Measurements from ENCODE around the gene HCFC1. TPM values are rescaled to one million over a fixed set of nuclear protein-coding genes. Genes with fewer than 3 reads are reported as not detected.
A peak's percentile ranks its signal among the peaks of the same experiment; 100 is the strongest.

HCFC1 gene
- total RNA-seq, 1 donor from 2014 or later, result 108 TPM

- Mint-ChIP-seq H3K27me3 (ENCODE audit: low read depth) (no peaks in the 10 kb centered on the region), H3K27ac (no peak overlapping the region), H3K9me3 (no peaks in the 10 kb centered on the region), H3K36me3 (ENCODE audit: low read depth) (peaks cover 32% of the 10 kb centered on the region), H3K4me1 (ENCODE audit: low read depth) (peaks cover 8% of the 10 kb centered on the region), H3K4me3 (ENCODE audit: low read depth) (peak overlapping the region; percentile 84)
- intact Hi-C loops (cut with micrococcal nuclease), result no loop called here
- no peak for DNase-seq (ENCODE audit: low spot score)
Measured at GRCh38 chrX:153933748-153934147, 37.9 kb downstream of the HCFC1 start.

- Mint-ChIP-seq H3K4me1 (ENCODE audit: low read depth) (peaks cover 10% of the 10 kb centered on the region), H3K9me3 (no peaks in the 10 kb centered on the region), H3K27me3 (ENCODE audit: low read depth) (no peaks in the 10 kb centered on the region), H3K27ac (no peak overlapping the region), H3K4me3 (ENCODE audit: low read depth) (no peak overlapping the region), H3K36me3 (ENCODE audit: low read depth) (peaks cover 29% of the 10 kb centered on the region)
- no peak for DNase-seq (ENCODE audit: low spot score)
- intact Hi-C loops (cut with micrococcal nuclease), result no loop called here
Measured at GRCh38 chrX:153932220-153932915, 39.2 kb downstream of the HCFC1 start.

GRCh38 chrX:153931748-153932147, 39.9 kb downstream of the HCFC1 start:
- no peak for DNase-seq (ENCODE audit: low spot score)
- Mint-ChIP-seq H3K36me3 (ENCODE audit: low read depth) (peaks cover 29% of the 10 kb centered on the region), H3K27ac (no peak overlapping the region), H3K9me3 (no peaks in the 10 kb centered on the region), H3K4me3 (ENCODE audit: low read depth) (no peak overlapping the region), H3K4me1 (ENCODE audit: low read depth) (peaks cover 12% of the 10 kb centered on the region), H3K27me3 (ENCODE audit: low read depth) (no peaks in the 10 kb centered on the region)
- intact Hi-C loops (cut with micrococcal nuclease), result no loop called here

GRCh38 chrX:153931151-153931550, 40.5 kb downstream of the HCFC1 start:
- H3K27ac Mint-ChIP-seq, result no peak overlapping the region
- no peak overlapping the region for H3K4me3 Mint-ChIP-seq (ENCODE audit: low read depth)
- H3K27me3 Mint-ChIP-seq (ENCODE audit: low read depth), result no peaks in the 10 kb centered on the region
- no peaks in the 10 kb centered on the region for H3K9me3 Mint-ChIP-seq
- peaks cover 12% of the 10 kb centered on the region for H3K4me1 Mint-ChIP-seq (ENCODE audit: low read depth)
- no peak for DNase-seq (ENCODE audit: low spot score)
- intact Hi-C loops (cut with micrococcal nuclease), result no loop called here
- peaks cover 29% of the 10 kb centered on the region for H3K36me3 Mint-ChIP-seq (ENCODE audit: low read depth)

GRCh38 chrX:153930011-153930910, 41.4 kb downstream of the HCFC1 start:
- Mint-ChIP-seq H3K4me3 (ENCODE audit: low read depth) (no peak overlapping the region), H3K4me1 (ENCODE audit: low read depth) (peaks cover 10% of the 10 kb centered on the region), H3K27ac (no peak overlapping the region)

GRCh38 chrX:153929576-153929975, 42.0 kb downstream of the HCFC1 start:
- DNase-seq (ENCODE audit: low spot score), result no peak
- Mint-ChIP-seq H3K4me3 (ENCODE audit: low read depth) (no peak overlapping the region), H3K27me3 (ENCODE audit: low read depth) (no peaks in the 10 kb centered on the region), H3K36me3 (ENCODE audit: low read depth) (peaks cover 35% of the 10 kb centered on the region), H3K4me1 (ENCODE audit: low read depth) (peaks cover 10% of the 10 kb centered on the region), H3K9me3 (no peaks in the 10 kb centered on the region), H3K27ac (no peak overlapping the region)
- intact Hi-C loops (cut with micrococcal nuclease), result loop anchor here (5.0 to 10.0 kb wide), 3 partner anchors 165 to 445 kb away; partner anchors contain the start of genes EMD, FLNA, MECP2 and PLXNB3

More at GRCh38 chrX:153930011-153930910, 41.4 kb downstream of the HCFC1 start:
- Mint-ChIP-seq H3K36me3 (ENCODE audit: low read depth) (peaks cover 32% of the 10 kb centered on the region), H3K27me3 (ENCODE audit: low read depth) (no peaks in the 10 kb centered on the region), H3K9me3 (no peaks in the 10 kb centered on the region)
- no peak for DNase-seq (ENCODE audit: low spot score)
- intact Hi-C loops (cut with micrococcal nuclease), result no loop called here

- peak overlapping the region; percentile 86 for H3K4me3 Mint-ChIP-seq (ENCODE audit: low read depth)
- no peak for DNase-seq (ENCODE audit: low spot score)
- intact Hi-C loops (cut with micrococcal nuclease), result loop anchor here (1.0 to 10.0 kb wide), 7 partner anchors 18 to 550 kb away; partner anchors contain the start of genes EMD, FLNA, HCFC1 and IDH3G
- peak overlapping the region; percentile 22 for H3K27ac Mint-ChIP-seq
- no peaks in the 10 kb centered on the region for H3K9me3 Mint-ChIP-seq
- H3K27me3 Mint-ChIP-seq (ENCODE audit: low read depth), result no peaks in the 10 kb centered on the region
- H3K4me1 Mint-ChIP-seq (ENCODE audit: low read depth), result peaks cover 16% of the 10 kb centered on the region
- H3K36me3 Mint-ChIP-seq (ENCODE audit: low read depth), result peaks cover 35% of the 10 kb centered on the region
Measured at GRCh38 chrX:153928846-153929245, 42.8 kb downstream of the HCFC1 start.

GRCh38 chrX:153927922-153928760, 43.5 kb downstream of the HCFC1 start:
- Mint-ChIP-seq H3K36me3 (ENCODE audit: low read depth) (peaks cover 38% of the 10 kb centered on the region), H3K27ac (peak overlapping the region; percentile 99), H3K27me3 (ENCODE audit: low read depth) (no peaks in the 10 kb centered on the region), H3K9me3 (no peaks in the 10 kb centered on the region), H3K4me1 (ENCODE audit: low read depth) (peaks cover 20% of the 10 kb centered on the region), H3K4me3 (ENCODE audit: low read depth) (peak overlapping the region; percentile 86)
- DNase-seq (ENCODE audit: low spot score), result peak; percentile 90
- intact Hi-C loops (cut with micrococcal nuclease), result loop anchor here (1.0 to 10.0 kb wide), 7 partner anchors 19 to 551 kb away; partner anchors contain the start of genes EMD, FLNA, HCFC1 and IDH3G

- Mint-ChIP-seq H3K27me3 (ENCODE audit: low read depth) (no peaks in the 10 kb centered on the region), H3K9me3 (no peaks in the 10 kb centered on the region), H3K27ac (peak overlapping the region; percentile 99), H3K4me1 (ENCODE audit: low read depth) (peaks cover 21% of the 10 kb centered on the region), H3K36me3 (ENCODE audit: low read depth) (peaks cover 43% of the 10 kb centered on the region), H3K4me3 (ENCODE audit: low read depth) (peak overlapping the region; percentile 86)
- intact Hi-C loops (cut with micrococcal nuclease), result loop anchor here (5.0 to 10.0 kb wide), 3 partner anchors 163 to 447 kb away; partner anchors contain the start of genes EMD, FLNA, MECP2 and PLXNB3
- no peak for DNase-seq (ENCODE audit: low spot score)
Measured at GRCh38 chrX:153927672-153927921, 44.0 kb downstream of the HCFC1 start.

- H3K27ac Mint-ChIP-seq, result peak overlapping the region; percentile 99
- H3K27me3 Mint-ChIP-seq (ENCODE audit: low read depth), result no peaks in the 10 kb centered on the region
- H3K4me1 Mint-ChIP-seq (ENCODE audit: low read depth), result peaks cover 24% of the 10 kb centered on the region
- DNase-seq (ENCODE audit: low spot score), result peak; percentile 73
- intact Hi-C loops (cut with micrococcal nuclease), result loop anchor here (5.0 to 10.0 kb wide), 3 partner anchors 162 to 448 kb away; partner anchors contain the start of genes EMD, FLNA, MECP2 and PLXNB3
- H3K9me3 Mint-ChIP-seq, result no peaks in the 10 kb centered on the region
- peaks cover 47% of the 10 kb centered on the region for H3K36me3 Mint-ChIP-seq (ENCODE audit: low read depth)
- H3K4me3 Mint-ChIP-seq (ENCODE audit: low read depth), result peak overlapping the region; percentile 86
Measured at GRCh38 chrX:153926858-153927671, 44.6 kb downstream of the HCFC1 start.

GRCh38 chrX:153926552-153926857, 45.1 kb downstream of the HCFC1 start:
- no peaks in the 10 kb centered on the region for H3K9me3 Mint-ChIP-seq
- no peaks in the 10 kb centered on the region for H3K27me3 Mint-ChIP-seq (ENCODE audit: low read depth)
- peak overlapping the region; percentile 99 for H3K27ac Mint-ChIP-seq
- peak overlapping the region; percentile 86 for H3K4me3 Mint-ChIP-seq (ENCODE audit: low read depth)
- H3K4me1 Mint-ChIP-seq (ENCODE audit: low read depth), result peaks cover 24% of the 10 kb centered on the region
- peaks cover 45% of the 10 kb centered on the region for H3K36me3 Mint-ChIP-seq (ENCODE audit: low read depth)
- no peak for DNase-seq (ENCODE audit: low spot score)
- intact Hi-C loops (cut with micrococcal nuclease), result loop anchor here (5.0 to 10.0 kb wide), 3 partner anchors 162 to 448 kb away; partner anchors contain the start of genes EMD, FLNA, MECP2 and PLXNB3

All from activated T-helper 2 cell treated with anti-CD3 and anti-CD28 coated beads, Interferon-gamma antibody, Interleukin-2, Interleukin-4, amounts not matched to agents 10 μg/mL and 5 μg/mL and 100 μg/mL, durations not matched to agents 14 hours and 24 hours and 36 hours (primary cell).